K562 (cell line): ENCODE data around the gene RAB4B. TPM values are rescaled to one million over a fixed set of nuclear protein-coding genes. Genes with fewer than 3 reads are reported as not detected.

Experiments used
- ATAC-seq: fragments of 200-7000 bp; cut with Tn5 transposase; 3 replicates; pipeline ENCODE4 v1.9.1; 2020; ENCODE audit warnings: moderate library complexity
- BruUV-seq: library from RNA; stranded (reverse); fragments of 400-500 nt; replicated peaks from 2 replicates; lab custom pipeline; 2021; lab: Mats Ljungman, UMichigan
- CTCF ChIA-PET: fragments of 300-600 bp; formaldehyde crosslinking; extraction: SDS; loops from one replicate; lab custom pipeline; 2021; ENCODE audit warnings: low intra/inter-chr PET ratio; lab: Yijun Ruan, JAX
- POLR2A ChIA-PET: fragments of 300-600, 350-650 bp; sonication (Branson Sonifier 250); formaldehyde crosslinking; extraction: SDS; loops from one replicate; lab custom pipeline; 2021; ENCODE audit warnings: antibody characterized with exemption, inconsistent platforms; lab: Yijun Ruan, JAX
- DNase-seq, 4 experiments: peaks; one replicate each; pipeline versions ENCODE4 v3.0.0 to v3.0.0-alpha.2; 2011 to 2018; ENCODE audit warnings: low spot score in 3 of 4, mixed read lengths in 3 of 4; ENCODE audit errors: extremely low read depth in 1 of 4
- FAIRE-seq: peaks from 2 replicates; lab custom pipeline; 2011; peaks lifted over from hg19 to GRCh38; lab: Jason Lieb, UNC
- H2AFZ ChIP-seq: 2 replicates; pipeline ENCODE4 v1.6.0; 2011; ENCODE audit warnings: low read depth, low read length, control low read depth, inconsistent platforms
- H3K27ac ChIP-seq: fragments of 200-600 bp; 3 replicates; pipeline ENCODE4 v1.8.0; 2011; ENCODE audit warnings: low read depth, mild to moderate bottlenecking, control low read depth, inconsistent platforms, low read length, moderate library complexity, mixed read lengths; ENCODE audit errors: extremely low read depth
- H3K27me3 ChIP-seq, 2 experiments: fragments of 300-600 bp in 1 of 2; 2 replicates in 1 of 2; 3 replicates in 1 of 2; pipeline versions ENCODE4 v1.6.0 to v1.8.0; 2011; ENCODE audit warnings: inconsistent platforms in 2 of 2, low read length in 2 of 2, mild to moderate bottlenecking in 1 of 2, mixed read lengths in 1 of 2, moderate library complexity in 1 of 2; ENCODE audit not compliant: control insufficient read depth in 2 of 2, insufficient read depth in 2 of 2
- H3K36me3 ChIP-seq: fragments of 300-600 bp; 3 replicates; pipeline ENCODE4 v1.8.0; 2011; ENCODE audit warnings: mild to moderate bottlenecking, low read length, inconsistent platforms; ENCODE audit not compliant: control insufficient read depth, insufficient read depth
- H3K4me1 ChIP-seq, 2 experiments: fragments of 200-600 bp in 1 of 2; replicated peaks in 1 of 2; 2 replicates in 1 of 2; 3 replicates in 1 of 2; pipeline versions ENCODE4 v1.5.1 to v1.8.0; 2011; ENCODE audit warnings: inconsistent platforms in 2 of 2, low read length in 2 of 2, mild to moderate bottlenecking in 1 of 2, mixed read lengths in 1 of 2, moderate library complexity in 1 of 2; ENCODE audit not compliant: control insufficient read depth in 2 of 2, insufficient read depth in 2 of 2
- H3K4me2 ChIP-seq: 2 replicates; pipeline ENCODE4 v1.6.1; 2011; ENCODE audit warnings: low read length, control low read depth, inconsistent platforms, mixed read lengths; ENCODE audit not compliant: insufficient read depth
- H3K4me3 ChIP-seq: fragments of 200-600 bp; sonication (generic), shearing (Covaris generic); 2 replicates; pipeline ENCODE4 v1.5.1; 2016; ENCODE audit warnings: control low read depth, inconsistent platforms
- H3K79me2 ChIP-seq: fragments of 200-600 bp; 3 replicates; pipeline ENCODE4 v1.8.0; 2011; ENCODE audit warnings: low read length, inconsistent platforms; ENCODE audit not compliant: control insufficient read depth, insufficient read depth
- H3K9ac ChIP-seq, 2 experiments: 2 replicates each; pipeline versions ENCODE4 v1.6.0 to v1.6.1; 2011; ENCODE audit warnings: low read depth in 2 of 2, low read length in 2 of 2, control low read depth in 1 of 2, inconsistent platforms in 1 of 2, mild to moderate bottlenecking in 1 of 2, mixed read lengths in 1 of 2; ENCODE audit not compliant: insufficient read depth in 1 of 2
- H3K9me1 ChIP-seq: one replicate; pipeline ENCODE4 v1.6.0; 2011; ENCODE audit warnings: inconsistent platforms, mild to moderate bottlenecking, low read length, moderate library complexity; ENCODE audit not compliant: control insufficient read depth, insufficient read depth
- H3K9me3 ChIP-seq: replicated peaks from 2 replicates; pipeline ENCODE4 v1.5.1; 2011; ENCODE audit warnings: low read depth, low read length, inconsistent platforms; ENCODE audit not compliant: control insufficient read depth, insufficient read depth
- H4K20me1 ChIP-seq: replicated peaks from 2 replicates; pipeline ENCODE4 v1.6.1; 2011; ENCODE audit warnings: low read length, inconsistent platforms, mixed read lengths; ENCODE audit not compliant: control insufficient read depth, insufficient read depth
- ARID3A ChIP-seq: IDR thresholded peaks from 2 replicates; pipeline ENCODE4 v1.6.1; 2012; ENCODE audit warnings: low read depth, low read length, improper control_type of control experiment, borderline replicate concordance
- BRF1 ChIP-seq: IDR thresholded peaks from 3 replicates; pipeline ENCODE4 v1.6.1; 2011; ENCODE audit warnings: borderline replicate concordance, mild to moderate bottlenecking; ENCODE audit not compliant: insufficient read length; ENCODE audit errors: extremely low read depth
- CREBBP ChIP-seq: IDR thresholded peaks from one replicate; pipeline ENCODE4 v1.6.1; 2012; ENCODE audit warnings: low read depth, mild to moderate bottlenecking, control low read depth, inconsistent platforms, low read length
- ETV5 ChIP-seq: sonication (generic); formaldehyde crosslinking; IDR thresholded peaks from 2 replicates; pipeline ENCODE4 v1.4.0; 2020; ENCODE audit warnings: low read depth, mild to moderate bottlenecking, missing genetic modification reagents
- FIP1L1 ChIP-seq: fragments of 200-400 bp; formaldehyde crosslinking; IDR thresholded peaks from 2 replicates; pipeline ENCODE4 v1.6.1; 2018; ENCODE audit warnings: mild to moderate bottlenecking, low read depth, low read length; ENCODE audit not compliant: poor library complexity, severe bottlenecking
- MECOM ChIP-seq: fragments of 250-450 bp; sonication (Bioruptor Pico); IDR thresholded peaks from 2 replicates; pipeline ENCODE4 v1.8.0; 2022; ENCODE audit warnings: inconsistent platforms
- OTX1 ChIP-seq: fragments of 450-650 bp; formaldehyde crosslinking; IDR thresholded peaks from 2 replicates; pipeline ENCODE4 v1.4.0; 2022; ENCODE audit warnings: mild to moderate bottlenecking
- PHF8 ChIP-seq: fragments of 200-600 bp; sonication (generic); IDR thresholded peaks from 2 replicates; pipeline ENCODE4 v1.6.1; 2012; ENCODE audit warnings: mixed run types, mild to moderate bottlenecking, inconsistent platforms, low read length, moderate library complexity, borderline replicate concordance
- PHTF2 ChIP-seq: fragments of 250-450 bp; sonication (Bioruptor Pico); IDR thresholded peaks from 2 replicates; pipeline ENCODE4 v1.5.0; 2021; ENCODE audit warnings: mild to moderate bottlenecking
- PKNOX1 ChIP-seq: fragments of 450-650 bp; IDR thresholded peaks from 2 replicates; pipeline ENCODE4 v1.6.1; 2016
- SIRT6 ChIP-seq: IDR thresholded peaks from one replicate; pipeline ENCODE4 v1.6.1; 2012; ENCODE audit warnings: low read depth, mild to moderate bottlenecking, control low read depth, inconsistent platforms, low read length, moderate library complexity
- SMARCB1 ChIP-seq: IDR thresholded peaks from 2 replicates; pipeline ENCODE4 v1.6.1; 2011; ENCODE audit warnings: improper control_type of control experiment, low read depth; ENCODE audit not compliant: insufficient read length
- SRSF9 ChIP-seq: fragments of 200-400 bp; formaldehyde crosslinking; IDR thresholded peaks from 2 replicates; pipeline ENCODE4 v1.6.1; 2017; ENCODE audit warnings: low read depth, low read length, borderline replicate concordance
- TBP ChIP-seq: optimal IDR thresholded peaks from 2 replicates; pipeline ENCODE3; 2011; ENCODE audit warnings: low read depth, low read length, improper control_type of control experiment
- ZBTB2 ChIP-seq: fragments of 450-650 bp; IDR thresholded peaks from 2 replicates; pipeline ENCODE4 v1.6.1; 2016; ENCODE audit warnings: antibody characterized with exemption
- ZNF551 ChIP-seq: fragments of 250-450 bp; sonication (Bioruptor Pico); IDR thresholded peaks from 2 replicates; pipeline ENCODE4 v1.5.0; 2021; ENCODE audit warnings: mild to moderate bottlenecking, moderate library complexity
- ZNF717 ChIP-seq: fragments of 250-450 bp; sonication (Bioruptor Pico); IDR thresholded peaks from 2 replicates; pipeline ENCODE4 v1.5.0; 2021
- ZNF778 ChIP-seq: fragments of 450-650 bp; formaldehyde crosslinking; IDR thresholded peaks from 2 replicates; pipeline ENCODE4 v1.4.0; 2020; ENCODE audit warnings: mild to moderate bottlenecking, moderate library complexity
- WGBS: fragments of 100-300 bp; shearing (Covaris generic); methylation state at CpG from one replicate; pipeline ENCODE4 v1.1.6; 2016; ENCODE audit warnings: low coverage, mixed read lengths; ENCODE audit not compliant: insufficient coverage; ENCODE audit errors: missing lambda C conversion rate; 5-methylcytosine and 5-hydroxymethylcytosine counted together
- in situ Hi-C: fragments of 300-500 bp; cut with MboI; formaldehyde crosslinking; loops from 4 replicates; pipeline ENCODE4 v1.15.0; 2018; ENCODE audit warnings: inconsistent platforms, mixed read lengths
- intact Hi-C: fragments of 100-400 bp; cut with micrococcal nuclease; formaldehyde crosslinking; loops from 2 replicates; pipeline ENCODE4 v1.14.2; 2022
- polyA plus RNA-seq, 8 experiments: library from polyadenylated mRNA; depleted of rRNA in 4 of 8; stranded (reverse) in 5 of 8; unstranded in 3 of 8; fragments of >200 nt; fragmentation: Nextera tagmentation in 2 of 8; fragmentation: Illumina TruSeq in 1 of 8; extraction: Ambion mirVana in 2 of 8; extraction: Trizol in 1 of 8; gene quantifications; 2 replicates each; pipeline versions ENCODE4 v1.2.1 to v1.2.3, GENCODE V29; 2011 to 2014; ENCODE audit warnings: inconsistent platforms in 1 of 8, missing spikeins in 1 of 8
- total RNA-seq, 7 experiments: library from RNA; depleted of rRNA in 6 of 7; stranded (reverse); fragments of >200 nt in 6 of 7; fragmentation: Illumina TruSeq in 2 of 7; extraction: Trizol in 2 of 7; gene quantifications; 2 replicates each; pipeline versions ENCODE4 v1.2.1 to v1.2.3, GENCODE V29; 2011 to 2021; ENCODE audit warnings: low replicate concordance in 1 of 7

Gene RAB4B
- total and polyA plus RNA-seq, 9 of the 15 experiments (the other 6 are each of a cell fraction or from before 2014, with no cell fraction given): 0.28 to 20.4 (median 9.0) TPM

- Histone ChIP-seq H2AFZ (peak within 1 kb of the TSS; percentile 90), H3K36me3 (peaks cover 32% of the 10 kb centered on the region), H3K27ac (peak within 1 kb of the TSS; percentile 99), H3K79me2 (peaks cover 67% of the 10 kb centered on the region), H3K4me1 (peaks cover 31 to 40% of the 10 kb centered on the region in 2 experiments), H3K9me1 (peaks cover 3% of the 10 kb centered on the region), H3K9me3 (no peaks in the 10 kb centered on the region), H3K27me3 (no peaks in the 10 kb centered on the region), H3K9ac (peak within 1 kb of the TSS; percentile 94 to 99), H4K20me1 (peaks cover 14% of the 10 kb centered on the region), H3K4me3 (peak within 1 kb of the TSS; percentile 59), H3K4me2 (peak within 1 kb of the TSS; percentile 100)
- in situ Hi-C loops (no loop called here), intact Hi-C loops (loop anchor here (2.0 kb wide), 2 partner anchors 33 to 49 kb away; partner anchors contain the start of genes COQ8B, EGLN2 and ITPKC)
- CTCF ChIA-PET: interaction anchor here (1.1 kb wide), 1 partner anchor 87 kb away, joined by 3 read pairs; no protein-coding TSS in a partner anchor
- peak; percentile 98 to 100 (median 98) for DNase-seq
- WGBS: under 1% methylated on average over 43 of the region's 43 CpGs
- ATAC-seq: peak; percentile 92
- FAIRE-seq: peak; percentile 99
- TSS peak; percentile 93 for BruUV-seq
- POLR2A ChIA-PET: interaction anchor here (0.6 to 3.0 kb wide), 34 partner anchors 8 to 1117 kb away, joined by 3 to 25 read pairs (median 4); partner anchors contain the start of genes COQ8B, EGLN2, ITPKC and RAB4B
- TF ChIP-seq ARID3A (no peak), PHF8 (peak; percentile 43; the same call in 1 of the 2 replicates), TBP (peak; percentile 60), PHTF2 (no peak), CREBBP (no peak), SIRT6 (no peak), SRSF9 (no peak), PKNOX1 (peak; percentile 94), FIP1L1 (no peak), ZNF778 (CRISPR knock-in tag) (no peak), ZNF717 (CRISPR knock-in tag) (no peak), MECOM (CRISPR knock-in tag) (peak; percentile 65; the same call in 1 of the 2 replicates), ZBTB2 (peak; percentile 77; the same call in 1 of the 2 replicates), ZNF551 (CRISPR knock-in tag) (no peak), ETV5 (CRISPR knock-in tag) (0 out of 2 replicates have a peak, but pooled peaks have one; percentile 63), SMARCB1 (no peak), OTX1 (CRISPR knock-in tag) (peak; percentile 36; the same call in 1 of the 2 replicates), BRF1 (no peak)
These were observed 27.8 kb upstream of the RAB4B start, which contains the start of gene ACTMAP for GRCh38 chr19:40750058-40750873. Gene ACTMAP (minus strand): TSS chr19:40750477. CDS start chr19:40749803, 674 bp downstream.
